ENCODE data around the gene ARVCF. TPM values are rescaled to one million over a fixed set of nuclear protein-coding genes. Genes with fewer than 3 reads are reported as not detected.

ARVCF gene
- total RNA-seq, 1 experiment from 2014 or later: 12.0 TPM

GRCh38 chr22:19933341-19934241, 83.0 kb downstream of the ARVCF start:
- ChIA-PET CTCF (no interaction called here), POLR2A (no interaction called here)
- Histone ChIP-seq H3K27me3 (replicated peaks; ENCODE audit: control insufficient read depth, insufficient read depth, low read length) (no peaks in the 10 kb centered on the region), H3K36me3 (ENCODE audit: control insufficient read depth, insufficient read depth, low read length) (no peaks in the 10 kb centered on the region), H3K4me1 (0 out of 2 replicates have a peak, but pooled peaks cover 3% of the 10 kb centered on the region), H3K4me3 (ENCODE audit: low read depth, low read length) (no peak overlapping the region), H3K9me3 (peaks cover 4% of the 10 kb centered on the region; the same call in 1 of the 2 replicates)
- H3K4me1 Mint-ChIP-seq (ENCODE audit: low read depth, unreplicated experiment): peaks cover 7% of the 10 kb centered on the region
- DNase-seq: no peak
- H3K4me3 Mint-ChIP-seq (ENCODE audit: unreplicated experiment): no peak overlapping the region
- intact Hi-C loops (cut with micrococcal nuclease; ENCODE audit: unreplicated experiment): no loop called here
- H3K27me3 Mint-ChIP-seq (ENCODE audit: insufficient read depth, unreplicated experiment): no peaks in the 10 kb centered on the region
- TF ChIP-seq CTCF (IDR thresholded peaks at IDR 0.05; ENCODE audit: insufficient read depth in 1 of 2, low read depth in 1 of 2, low read length in 1 of 2, severe bottlenecking in 1 of 2, unreplicated experiment in 1 of 2): no peak
- peaks cover 28% of the 10 kb centered on the region for H3K9me3 Mint-ChIP-seq (ENCODE audit: unreplicated experiment)
- H3K36me3 Mint-ChIP-seq (ENCODE audit: insufficient read depth, unreplicated experiment): peaks cover 36% of the 10 kb centered on the region
- no TSS peak for BruUV-seq (replicated peaks)
- H3K27ac Mint-ChIP-seq (ENCODE audit: unreplicated experiment): no peak overlapping the region

- Mint-ChIP-seq H3K36me3 (ENCODE audit: insufficient read depth, unreplicated experiment) (peaks cover 26% of the 10 kb centered on the region), H3K4me3 (ENCODE audit: unreplicated experiment) (no peak overlapping the region), H3K27ac (ENCODE audit: unreplicated experiment) (no peak overlapping the region), H3K4me1 (ENCODE audit: low read depth, unreplicated experiment) (peaks cover 7% of the 10 kb centered on the region), H3K27me3 (ENCODE audit: insufficient read depth, unreplicated experiment) (no peaks in the 10 kb centered on the region), H3K9me3 (ENCODE audit: unreplicated experiment) (peaks cover 20% of the 10 kb centered on the region)
- ChIA-PET CTCF (no interaction called here), POLR2A (interaction anchor here (0.6 kb wide), 1 partner anchor 387 kb away, joined by 3 read pairs; the partner anchor contains the start of gene DGCR6L)
- intact Hi-C loops (cut with micrococcal nuclease; ENCODE audit: unreplicated experiment): no loop called here
- peaks cover 4% of the 10 kb centered on the region; the same call in 1 of the 2 replicates for H3K9me3 ChIP-seq
- no peak for DNase-seq
- no peaks in the 10 kb centered on the region for H3K27me3 ChIP-seq (replicated peaks; ENCODE audit: control insufficient read depth, insufficient read depth, low read length)
- TF ChIP-seq CTCF (IDR thresholded peaks at IDR 0.05; ENCODE audit: insufficient read depth in 1 of 2, low read depth in 1 of 2, low read length in 1 of 2, severe bottlenecking in 1 of 2, unreplicated experiment in 1 of 2): no peak
- H3K4me3 ChIP-seq (ENCODE audit: low read depth, low read length): no peak overlapping the region
- no TSS peak for BruUV-seq (replicated peaks)
- H3K36me3 ChIP-seq (ENCODE audit: control insufficient read depth, insufficient read depth, low read length): no peaks in the 10 kb centered on the region
- 0 out of 2 replicates have a peak, but pooled peaks cover 3% of the 10 kb centered on the region for H3K4me1 ChIP-seq
These were observed 84.0 kb downstream of the ARVCF start for GRCh38 chr22:19932367-19933206.

- H3K4me1 Mint-ChIP-seq (ENCODE audit: low read depth, unreplicated experiment): peaks cover 3% of the 10 kb centered on the region
- no peak overlapping the region for H3K27ac Mint-ChIP-seq (ENCODE audit: unreplicated experiment)
- ChIA-PET CTCF (interaction anchor here (0.7 kb wide), 1 partner anchor 61 kb away, joined by 4 read pairs; no protein-coding TSS in a partner anchor), POLR2A (no interaction called here)
- Histone ChIP-seq H3K9me3 (peaks cover 4% of the 10 kb centered on the region; the same call in 1 of the 2 replicates), H3K36me3 (ENCODE audit: control insufficient read depth, insufficient read depth, low read length) (no peaks in the 10 kb centered on the region), H3K27me3 (replicated peaks; ENCODE audit: control insufficient read depth, insufficient read depth, low read length) (no peaks in the 10 kb centered on the region), H3K4me1 (0 out of 2 replicates have a peak, but pooled peaks cover 3% of the 10 kb centered on the region), H3K4me3 (ENCODE audit: low read depth, low read length) (no peak overlapping the region)
- intact Hi-C loops (cut with micrococcal nuclease; ENCODE audit: unreplicated experiment): no loop called here
- peaks cover 15% of the 10 kb centered on the region for H3K36me3 Mint-ChIP-seq (ENCODE audit: insufficient read depth, unreplicated experiment)
- peaks cover 11% of the 10 kb centered on the region for H3K9me3 Mint-ChIP-seq (ENCODE audit: unreplicated experiment)
- no peaks in the 10 kb centered on the region for H3K27me3 Mint-ChIP-seq (ENCODE audit: insufficient read depth, unreplicated experiment)
- no TSS peak for BruUV-seq (replicated peaks)
- no peak for DNase-seq
- H3K4me3 Mint-ChIP-seq (ENCODE audit: unreplicated experiment): no peak overlapping the region
- no peak for TF ChIP-seq CTCF (IDR thresholded peaks at IDR 0.05; ENCODE audit: insufficient read depth in 1 of 2, low read depth in 1 of 2, low read length in 1 of 2, severe bottlenecking in 1 of 2, unreplicated experiment in 1 of 2)
These were observed 85.1 kb downstream of the ARVCF start for GRCh38 chr22:19931514-19931913.

Measured in Caco-2 (cell line).